WTC11 (cell line): ENCODE data around the gene CCNG2. TPM values are rescaled to one million over a fixed set of nuclear protein-coding genes. Genes with fewer than 3 reads are reported as not detected.

Source experiments
- ATAC-seq: fragments of 200-7000 bp; cut with Tn5 transposase; 2 replicates; pipeline ENCODE4 v1.10.0; 2021; ENCODE audit warnings: mild to moderate bottlenecking, moderate library complexity
- CTCF ChIA-PET: fragments of 300-600 bp; sonication (Branson Sonifier 250); formaldehyde crosslinking; loops from one replicate; lab custom pipeline; 2021; ENCODE audit warnings: antibody characterized with exemption; lab: Charles Lee
- POLR2A ChIA-PET: fragments of 350-600 bp; sonication (Branson Sonifier 250); formaldehyde crosslinking; loops from one replicate; lab custom pipeline; 2021; ENCODE audit warnings: antibody characterized with exemption; lab: Charles Lee
- DNase-seq: peaks from one replicate; pipeline ENCODE4 v3.0.0; 2021; ENCODE audit warnings: low spot score
- H3K27ac Mint-ChIP-seq: 2 replicates; pipeline ENCODE4 v1.8.0; 2021; ENCODE audit warnings: mixed read lengths
- H3K27me3 Mint-ChIP-seq: 2 replicates; pipeline ENCODE4 v1.8.0; 2021; ENCODE audit warnings: low read depth, mild to moderate bottlenecking, moderate library complexity, mixed read lengths
- H3K36me3 Mint-ChIP-seq: 2 replicates; pipeline ENCODE4 v1.8.0; 2021; ENCODE audit warnings: mixed read lengths
- H3K4me1 Mint-ChIP-seq: 2 replicates; pipeline ENCODE4 v1.8.0; 2022; ENCODE audit warnings: mixed read lengths
- H3K4me3 Mint-ChIP-seq: 2 replicates; pipeline ENCODE4 v1.8.0; 2021; ENCODE audit warnings: mild to moderate bottlenecking, moderate library complexity, mixed read lengths
- H3K9me3 Mint-ChIP-seq: 2 replicates; pipeline ENCODE4 v1.8.0; 2021; ENCODE audit warnings: mixed read lengths
- ATF1 ChIP-seq: sonication (generic); formaldehyde crosslinking; IDR thresholded peaks from 2 replicates; pipeline ENCODE4 v1.8.1; 2023; ENCODE audit warnings: mild to moderate bottlenecking, moderate library complexity, missing genetic modification reagents
- CREB1 ChIP-seq: sonication (generic); formaldehyde crosslinking; IDR thresholded peaks from 2 replicates; pipeline ENCODE4 v1.8.0; 2023; ENCODE audit warnings: mild to moderate bottlenecking, missing genetic modification reagents
- FOXJ3 ChIP-seq: sonication (generic); formaldehyde crosslinking; IDR thresholded peaks from 2 replicates; pipeline ENCODE4 v1.9.0; 2021; ENCODE audit warnings: missing genetic modification reagents, mild to moderate bottlenecking, borderline replicate concordance
- JAZF1 ChIP-seq: fragments of 250-450 bp; sonication (Bioruptor Pico); IDR thresholded peaks from 2 replicates; pipeline ENCODE4 v1.9.0; 2021; ENCODE audit warnings: moderate library complexity, mild to moderate bottlenecking, inconsistent platforms
- NR1H2 ChIP-seq: sonication (generic); formaldehyde crosslinking; IDR thresholded peaks from 2 replicates; pipeline ENCODE4 v1.9.0; 2021; ENCODE audit warnings: mild to moderate bottlenecking, moderate library complexity, missing genetic modification reagents
- NR2C2 ChIP-seq: sonication (generic); formaldehyde crosslinking; IDR thresholded peaks from 2 replicates; pipeline ENCODE4 v1.8.0; 2022; ENCODE audit warnings: mild to moderate bottlenecking, missing genetic modification reagents
- NR3C1 ChIP-seq: sonication (generic); formaldehyde crosslinking; conservative IDR thresholded peaks from 2 replicates; pipeline ENCODE4 v1.8.1; 2023; ENCODE audit warnings: low read depth, mild to moderate bottlenecking, missing genetic modification reagents
- SOX15 ChIP-seq: fragments of 250-450 bp; sonication (Bioruptor Pico); IDR thresholded peaks from 2 replicates; pipeline ENCODE4 v1.9.0; 2021; ENCODE audit warnings: mild to moderate bottlenecking
- TP53 ChIP-seq: sonication (generic); formaldehyde crosslinking; IDR thresholded peaks from 2 replicates; pipeline ENCODE4 v1.8.1; 2023; ENCODE audit warnings: mild to moderate bottlenecking, missing genetic modification reagents
- ZNF396 ChIP-seq: fragments of 250-450 bp; sonication (Bioruptor Pico); IDR thresholded peaks from 2 replicates; pipeline ENCODE4 v1.8.0; 2021; ENCODE audit warnings: mild to moderate bottlenecking, moderate library complexity, borderline replicate concordance
- total RNA-seq: library from RNA; stranded (reverse); gene quantifications from 3 replicates; pipeline ENCODE4 v1.2.3, GENCODE V29; 2021
- TF ChIP-seq, protein P1 (sequence below): sonication (generic); formaldehyde crosslinking; IDR thresholded peaks from 2 replicates; pipeline ENCODE4 v1.8.1; 2022; ENCODE audit warnings: low read depth, missing genetic modification reagents, borderline replicate concordance
- TF ChIP-seq, protein P2 (sequence below): fragments of 250-450 bp; sonication (Bioruptor Pico); IDR thresholded peaks from 2 replicates; pipeline ENCODE4 v1.9.0; 2021; ENCODE audit warnings: moderate library complexity, mild to moderate bottlenecking, inconsistent platforms, borderline replicate concordance
- TF ChIP-seq, protein P3 (sequence below): fragments of 250-450 bp; sonication (Bioruptor Pico); IDR thresholded peaks from 2 replicates; pipeline ENCODE4 v2.1.2; 2022; ENCODE audit warnings: mild to moderate bottlenecking, moderate library complexity
- TF ChIP-seq, protein P4 (sequence below): sonication (generic); formaldehyde crosslinking; IDR thresholded peaks from 2 replicates; pipeline ENCODE4 v1.8.0; 2022; ENCODE audit warnings: mild to moderate bottlenecking, missing genetic modification reagents
- TF ChIP-seq, protein P5 (sequence below): sonication (generic); formaldehyde crosslinking; IDR thresholded peaks from 2 replicates; pipeline ENCODE4 v1.8.0; 2023; ENCODE audit warnings: missing genetic modification reagents
- TF ChIP-seq, protein P6 (sequence below): sonication (generic); formaldehyde crosslinking; IDR thresholded peaks from 2 replicates; pipeline ENCODE4 v1.8.1; 2023; ENCODE audit warnings: mild to moderate bottlenecking, missing genetic modification reagents, moderate library complexity
- TF ChIP-seq, protein P7 (sequence below): sonication (generic); formaldehyde crosslinking; IDR thresholded peaks from 2 replicates; pipeline ENCODE4 v1.8.0; 2023; ENCODE audit warnings: mild to moderate bottlenecking, missing genetic modification reagents

Gene CCNG2
- total RNA-seq, 1 experiment from 2014 or later = 18.9 TPM

DNA sequence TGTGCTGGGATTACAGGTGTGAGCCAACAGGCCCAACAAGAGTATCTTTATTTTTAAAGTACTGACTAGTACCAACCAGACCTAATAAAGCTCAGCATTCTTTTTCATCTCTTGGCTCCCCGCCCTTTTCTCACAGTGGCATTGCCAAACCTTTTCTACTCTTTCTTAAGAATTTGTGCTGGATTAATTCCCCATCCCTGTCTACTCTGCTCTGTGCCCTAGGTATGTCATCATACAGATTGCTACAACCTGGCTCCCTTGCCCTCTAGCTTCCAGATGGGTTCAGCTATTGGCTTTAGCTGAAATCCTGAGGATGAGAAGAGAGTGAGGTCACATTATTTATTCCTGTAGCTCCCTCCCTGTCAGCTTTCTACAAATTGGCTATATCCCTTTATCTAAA is 46.3 kb upstream of the CCNG2 start (continued):
- TF ChIP-seq FOXJ3 (CRISPR knock-in tag) = no peak

DNA sequence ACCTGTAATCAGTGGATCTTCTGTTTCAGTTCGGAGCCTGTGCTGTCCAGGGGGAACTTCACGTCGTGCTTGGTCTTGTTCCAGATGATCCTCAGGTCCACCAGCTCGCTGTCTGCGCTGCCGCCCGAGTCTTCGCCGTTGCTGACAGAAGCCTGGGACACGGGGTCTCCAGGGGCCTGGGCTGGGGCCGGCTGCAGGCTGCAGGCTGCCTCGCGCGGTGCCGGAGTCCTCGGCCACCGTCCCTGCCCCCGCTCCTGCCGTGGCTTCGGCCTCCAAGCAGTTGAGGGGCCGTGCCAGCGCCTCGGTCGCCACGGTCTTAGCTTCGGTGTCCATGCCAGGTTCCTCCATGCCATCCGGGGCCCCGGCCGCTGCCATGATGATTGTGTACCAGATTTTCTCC is 43.9 kb upstream of the CCNG2 start:
- no peak for DNase-seq
- no peaks in the 10 kb centered on the region for H3K9me3 Mint-ChIP-seq
- H3K4me3 Mint-ChIP-seq = no peak overlapping the region
- H3K36me3 Mint-ChIP-seq = no peaks in the 10 kb centered on the region
- TF ChIP-seq CREB1 (CRISPR knock-in tag) = no peak
- TF ChIP-seq, protein P1, sequence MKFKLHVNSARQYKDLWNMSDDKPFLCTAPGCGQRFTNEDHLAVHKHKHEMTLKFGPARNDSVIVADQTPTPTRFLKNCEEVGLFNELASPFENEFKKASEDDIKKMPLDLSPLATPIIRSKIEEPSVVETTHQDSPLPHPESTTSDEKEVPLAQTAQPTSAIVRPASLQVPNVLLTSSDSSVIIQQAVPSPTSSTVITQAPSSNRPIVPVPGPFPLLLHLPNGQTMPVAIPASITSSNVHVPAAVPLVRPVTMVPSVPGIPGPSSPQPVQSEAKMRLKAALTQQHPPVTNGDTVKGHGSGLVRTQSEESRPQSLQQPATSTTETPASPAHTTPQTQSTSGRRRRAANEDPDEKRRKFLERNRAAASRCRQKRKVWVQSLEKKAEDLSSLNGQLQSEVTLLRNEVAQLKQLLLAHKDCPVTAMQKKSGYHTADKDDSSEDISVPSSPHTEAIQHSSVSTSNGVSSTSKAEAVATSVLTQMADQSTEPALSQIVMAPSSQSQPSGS = no peak
- TF ChIP-seq, protein P2, sequence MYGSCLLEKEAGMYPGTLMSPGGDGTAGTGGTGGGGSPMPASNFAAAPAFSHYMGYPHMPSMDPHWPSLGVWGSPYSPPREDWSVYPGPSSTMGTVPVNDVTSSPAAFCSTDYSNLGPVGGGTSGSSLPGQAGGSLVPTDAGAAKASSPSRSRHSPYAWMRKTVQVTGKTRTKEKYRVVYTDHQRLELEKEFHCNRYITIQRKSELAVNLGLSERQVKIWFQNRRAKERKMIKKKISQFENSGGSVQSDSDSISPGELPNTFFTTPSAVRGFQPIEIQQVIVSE = no peak
- TF ChIP-seq TP53 (CRISPR knock-in tag) = no peak
- TF ChIP-seq, protein P3, sequence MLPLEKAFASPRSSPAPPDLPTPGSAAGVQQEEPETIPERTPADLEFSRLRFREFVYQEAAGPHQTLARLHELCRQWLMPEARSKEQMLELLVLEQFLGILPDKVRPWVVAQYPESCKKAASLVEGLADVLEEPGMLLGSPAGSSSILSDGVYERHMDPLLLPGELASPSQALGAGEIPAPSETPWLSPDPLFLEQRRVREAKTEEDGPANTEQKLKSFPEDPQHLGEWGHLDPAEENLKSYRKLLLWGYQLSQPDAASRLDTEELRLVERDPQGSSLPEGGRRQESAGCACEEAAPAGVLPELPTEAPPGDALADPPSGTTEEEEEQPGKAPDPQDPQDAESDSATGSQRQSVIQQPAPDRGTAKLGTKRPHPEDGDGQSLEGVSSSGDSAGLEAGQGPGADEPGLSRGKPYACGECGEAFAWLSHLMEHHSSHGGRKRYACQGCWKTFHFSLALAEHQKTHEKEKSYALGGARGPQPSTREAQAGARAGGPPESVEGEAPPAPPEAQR (CRISPR knock-in tag) = no peak
- TF ChIP-seq ZNF396 (CRISPR knock-in tag) = no peak
- no peak overlapping the region for H3K27ac Mint-ChIP-seq
- H3K27me3 Mint-ChIP-seq = no peaks in the 10 kb centered on the region; the same call in 1 of the 2 replicates
- peak; percentile 59 for ATAC-seq
- ChIA-PET POLR2A (no interaction called here), CTCF (no interaction called here)
- no peaks in the 10 kb centered on the region for H3K4me1 Mint-ChIP-seq

DNA sequence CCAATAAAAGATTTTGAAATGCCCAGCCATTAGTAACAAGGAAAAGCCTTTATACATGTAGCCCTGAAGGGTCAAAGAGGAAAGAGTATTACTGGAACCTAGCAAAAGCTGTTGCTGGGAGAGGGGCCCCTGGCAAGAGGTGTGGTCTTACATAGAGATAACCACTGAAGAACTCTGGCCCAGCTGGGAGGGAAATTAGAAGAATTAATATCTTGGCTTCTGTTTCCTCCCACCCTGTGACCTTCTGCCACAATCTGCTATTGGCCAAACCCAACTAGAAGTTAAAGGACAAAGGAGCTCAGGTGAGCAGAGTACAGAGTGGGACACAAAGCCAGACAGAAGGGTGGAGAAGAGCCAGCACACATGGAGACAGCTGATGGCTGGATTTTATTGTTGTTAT is 39.3 kb upstream of the CCNG2 start:
- H3K9me3 Mint-ChIP-seq = 0 out of 2 replicates have a peak, but pooled peaks cover 4% of the 10 kb centered on the region
- CTCF ChIA-PET = interaction anchor here (0.6 to 1.2 kb wide), 2 partner anchors 22 to 196 kb away, joined by 3 read pairs; no protein-coding TSS in a partner anchor
- H3K27me3 Mint-ChIP-seq = peaks cover 3% of the 10 kb centered on the region
- no peak for TF ChIP-seq NR2C2
- no peak for TF ChIP-seq SOX15 (CRISPR knock-in tag)
- TF ChIP-seq JAZF1 = no peak
- TF ChIP-seq NR1H2 = no peak
- TF ChIP-seq, protein P4, sequence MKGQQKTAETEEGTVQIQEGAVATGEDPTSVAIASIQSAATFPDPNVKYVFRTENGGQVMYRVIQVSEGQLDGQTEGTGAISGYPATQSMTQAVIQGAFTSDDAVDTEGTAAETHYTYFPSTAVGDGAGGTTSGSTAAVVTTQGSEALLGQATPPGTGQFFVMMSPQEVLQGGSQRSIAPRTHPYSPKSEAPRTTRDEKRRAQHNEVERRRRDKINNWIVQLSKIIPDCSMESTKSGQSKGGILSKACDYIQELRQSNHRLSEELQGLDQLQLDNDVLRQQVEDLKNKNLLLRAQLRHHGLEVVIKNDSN = no peak
- TF ChIP-seq NR3C1 (CRISPR knock-in tag) = no peak
- TF ChIP-seq, protein P5, sequence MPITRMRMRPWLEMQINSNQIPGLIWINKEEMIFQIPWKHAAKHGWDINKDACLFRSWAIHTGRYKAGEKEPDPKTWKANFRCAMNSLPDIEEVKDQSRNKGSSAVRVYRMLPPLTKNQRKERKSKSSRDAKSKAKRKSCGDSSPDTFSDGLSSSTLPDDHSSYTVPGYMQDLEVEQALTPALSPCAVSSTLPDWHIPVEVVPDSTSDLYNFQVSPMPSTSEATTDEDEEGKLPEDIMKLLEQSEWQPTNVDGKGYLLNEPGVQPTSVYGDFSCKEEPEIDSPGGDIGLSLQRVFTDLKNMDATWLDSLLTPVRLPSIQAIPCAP (CRISPR knock-in tag) = no peak
- no peaks in the 10 kb centered on the region for H3K36me3 Mint-ChIP-seq
- H3K4me1 Mint-ChIP-seq = peaks cover 5% of the 10 kb centered on the region
- no peak for ATAC-seq
- H3K27ac Mint-ChIP-seq = no peak overlapping the region
- POLR2A ChIA-PET = no interaction called here
- DNase-seq = no peak
- H3K4me3 Mint-ChIP-seq = no peak overlapping the region

DNA sequence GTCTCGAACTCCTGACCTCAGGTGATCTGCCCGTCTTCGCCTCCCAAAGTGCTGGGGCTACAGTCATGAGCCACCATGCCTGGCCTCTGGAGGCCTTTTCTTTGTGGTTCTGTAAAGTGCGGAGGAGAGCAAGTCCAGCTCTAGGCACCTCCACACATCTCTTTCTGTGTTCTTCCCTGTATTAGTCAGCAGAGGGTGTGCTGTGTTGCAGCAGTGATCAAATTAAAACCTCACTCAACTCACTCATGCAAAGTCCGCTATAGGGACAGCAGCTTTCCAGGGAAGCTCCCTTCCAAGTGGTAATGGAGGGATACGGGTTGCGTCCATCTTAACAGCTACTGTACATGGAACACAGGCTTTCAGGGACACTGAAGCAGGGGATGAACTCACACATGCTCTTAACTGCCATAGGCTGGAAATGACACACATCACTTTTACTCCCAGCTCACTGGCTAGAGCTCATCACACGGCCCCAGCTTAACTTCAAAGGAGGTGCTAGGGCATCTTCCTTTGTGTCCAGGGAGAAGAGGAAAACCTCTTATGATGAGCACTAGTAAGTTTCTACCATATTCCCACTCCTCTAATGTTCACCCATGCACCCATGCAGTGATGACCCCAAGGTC is 36.0 kb upstream of the CCNG2 start:
- Mint-ChIP-seq H3K4me3 (no peak overlapping the region), H3K9me3 (0 out of 2 replicates have a peak, but pooled peaks cover 4% of the 10 kb centered on the region), H3K36me3 (no peaks in the 10 kb centered on the region)
- POLR2A ChIA-PET = interaction anchor here (1.0 to 1.4 kb wide), 3 partner anchors 35 to 45 kb away, joined by 3 to 5 read pairs (median 5); partner anchors contain the start of gene CCNG2
- TF ChIP-seq, protein P6, sequence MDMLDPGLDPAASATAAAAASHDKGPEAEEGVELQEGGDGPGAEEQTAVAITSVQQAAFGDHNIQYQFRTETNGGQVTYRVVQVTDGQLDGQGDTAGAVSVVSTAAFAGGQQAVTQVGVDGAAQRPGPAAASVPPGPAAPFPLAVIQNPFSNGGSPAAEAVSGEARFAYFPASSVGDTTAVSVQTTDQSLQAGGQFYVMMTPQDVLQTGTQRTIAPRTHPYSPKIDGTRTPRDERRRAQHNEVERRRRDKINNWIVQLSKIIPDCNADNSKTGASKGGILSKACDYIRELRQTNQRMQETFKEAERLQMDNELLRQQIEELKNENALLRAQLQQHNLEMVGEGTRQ (CRISPR knock-in tag) = 0 out of 2 replicates have a peak, but pooled peaks have one; percentile 8
- TF ChIP-seq, protein P7, sequence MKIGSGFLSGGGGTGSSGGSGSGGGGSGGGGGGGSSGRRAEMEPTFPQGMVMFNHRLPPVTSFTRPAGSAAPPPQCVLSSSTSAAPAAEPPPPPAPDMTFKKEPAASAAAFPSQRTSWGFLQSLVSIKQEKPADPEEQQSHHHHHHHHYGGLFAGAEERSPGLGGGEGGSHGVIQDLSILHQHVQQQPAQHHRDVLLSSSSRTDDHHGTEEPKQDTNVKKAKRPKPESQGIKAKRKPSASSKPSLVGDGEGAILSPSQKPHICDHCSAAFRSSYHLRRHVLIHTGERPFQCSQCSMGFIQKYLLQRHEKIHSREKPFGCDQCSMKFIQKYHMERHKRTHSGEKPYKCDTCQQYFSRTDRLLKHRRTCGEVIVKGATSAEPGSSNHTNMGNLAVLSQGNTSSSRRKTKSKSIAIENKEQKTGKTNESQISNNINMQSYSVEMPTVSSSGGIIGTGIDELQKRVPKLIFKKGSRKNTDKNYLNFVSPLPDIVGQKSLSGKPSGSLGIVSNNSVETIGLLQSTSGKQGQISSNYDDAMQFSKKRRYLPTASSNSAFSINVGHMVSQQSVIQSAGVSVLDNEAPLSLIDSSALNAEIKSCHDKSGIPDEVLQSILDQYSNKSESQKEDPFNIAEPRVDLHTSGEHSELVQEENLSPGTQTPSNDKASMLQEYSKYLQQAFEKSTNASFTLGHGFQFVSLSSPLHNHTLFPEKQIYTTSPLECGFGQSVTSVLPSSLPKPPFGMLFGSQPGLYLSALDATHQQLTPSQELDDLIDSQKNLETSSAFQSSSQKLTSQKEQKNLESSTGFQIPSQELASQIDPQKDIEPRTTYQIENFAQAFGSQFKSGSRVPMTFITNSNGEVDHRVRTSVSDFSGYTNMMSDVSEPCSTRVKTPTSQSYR (CRISPR knock-in tag) = no peak
- TF ChIP-seq ATF1 (CRISPR knock-in tag) (no peak), SOX15 (CRISPR knock-in tag) (no peak)
- TF ChIP-seq, all 79 proteins: peak for 1
- CTCF ChIA-PET = interaction anchor here (0.6 to 3.7 kb wide), 15 partner anchors 11 to 330 kb away, joined by 3 to 34 read pairs (median 4); no protein-coding TSS in a partner anchor
- DNase-seq = no peak
- Mint-ChIP-seq H3K27me3 (peaks cover 3% of the 10 kb centered on the region), H3K27ac (no peak overlapping the region), H3K4me1 (peaks cover 33% of the 10 kb centered on the region)
- peak; percentile 90 for ATAC-seq
